Esophagus (tissue), 2 donors: Measurements from ENCODE around the gene PSPC1. TPM values are rescaled to one million over a fixed set of nuclear protein-coding genes. Genes with fewer than 3 reads are reported as not detected.

Experiments
- H3K27ac ChIP-seq, 2 donors: one replicate each; pipeline ENCODE4 v1.5.1; 2013; ENCODE audit warnings: low read depth in 2 of 2, mild to moderate bottlenecking in 2 of 2, inconsistent platforms in 1 of 2, low read length in 1 of 2, moderate library complexity in 1 of 2
- H3K27me3 ChIP-seq, 2 donors: one replicate each; pipeline ENCODE4 v1.6.1; 2013; ENCODE audit warnings: low read length in 2 of 2, control low read depth in 1 of 2, mild to moderate bottlenecking in 1 of 2; ENCODE audit not compliant: insufficient read depth in 2 of 2, control insufficient read depth in 1 of 2
- H3K36me3 ChIP-seq, 2 donors: one replicate each; pipeline ENCODE4 v1.6.1; 2013; ENCODE audit warnings: low read length in 1 of 2; ENCODE audit not compliant: control insufficient read depth in 2 of 2, insufficient read depth in 2 of 2
- H3K4me1 ChIP-seq, 2 donors: one replicate each; pipeline ENCODE4 v1.6.1; 2013; ENCODE audit warnings: low read length in 1 of 2; ENCODE audit not compliant: control insufficient read depth in 2 of 2, insufficient read depth in 2 of 2
- H3K4me3 ChIP-seq, 2 donors: one replicate each; pipeline ENCODE4 v1.5.1; 2013; ENCODE audit warnings: low read length in 2 of 2, mild to moderate bottlenecking in 2 of 2, low read depth in 1 of 2, moderate library complexity in 1 of 2
- H3K9me3 ChIP-seq, 2 donors: one replicate each; pipeline ENCODE4 v1.6.1; 2013; ENCODE audit warnings: mild to moderate bottlenecking in 2 of 2, low read depth in 1 of 2, low read length in 1 of 2, moderate library complexity in 1 of 2; ENCODE audit not compliant: control insufficient read depth in 2 of 2, insufficient read depth in 1 of 2
- WGBS, 2 donors: extraction: QIAGEN DNeasy Blood & Tissue Kit; methylation state at CpG; one replicate each; pipeline ENCODE4 v1.1.7; 2013; 5-methylcytosine and 5-hydroxymethylcytosine counted together
- polyA plus RNA-seq, 2 donors: library from polyadenylated mRNA; stranded (reverse); fragments of 200-250 nt; gene quantifications; one replicate each; pipeline ENCODE4 v1.2.3, GENCODE V29; 2013
- donor health status: healthy with polysubstance abuse.
- donor health status: Bipolar disorder and iron deficiency.

Gene PSPC1
- polyA plus RNA-seq, 2 donors: 19.6 to 26.0 TPM

- Histone ChIP-seq H3K4me1 (no peaks in the 10 kb centered on the region), H3K27ac (no peak overlapping the region), H3K9me3 (no peaks in the 10 kb centered on the region), H3K36me3 (peaks cover 36 to 48% of the 10 kb centered on the region in 2 donors), H3K27me3 (no peaks in the 10 kb centered on the region), H3K4me3 (no peak overlapping the region)
- WGBS, 2 donors: 87 to 90% methylated on average over 14 of the region's 14 CpGs
Observed at GRCh38 chr13:19664481-19665230, 118.1 kb downstream of the PSPC1 start.

GRCh38 chr13:19663416-19663979 is 119.2 kb downstream of the PSPC1 start:
- Histone ChIP-seq H3K27me3 (no peaks in the 10 kb centered on the region), H3K27ac (no peak overlapping the region), H3K9me3 (no peaks in the 10 kb centered on the region), H3K4me3 (no peak overlapping the region), H3K36me3 (peaks cover 27 to 41% of the 10 kb centered on the region in 2 donors), H3K4me1 (no peaks in the 10 kb centered on the region)
- 84 to 90% methylated on average over 13 of the region's 13 CpGs for WGBS, 2 donors

GRCh38 chr13:19661561-19661960 is 121.2 kb downstream of the PSPC1 start:
- Histone ChIP-seq H3K27ac (no peak overlapping the region), H3K4me3 (no peak overlapping the region), H3K4me1 (no peaks in the 10 kb centered on the region), H3K9me3 (no peaks in the 10 kb centered on the region), H3K36me3 (peaks cover 18 to 28% of the 10 kb centered on the region in 2 donors), H3K27me3 (no peaks in the 10 kb centered on the region)
- WGBS, 2 donors: 93 to 94% methylated on average over 14 to 15 of the region's 15 CpGs

GRCh38 chr13:19661126-19661525 is 121.6 kb downstream of the PSPC1 start:
- no peak overlapping the region for H3K27ac ChIP-seq
- H3K27me3 ChIP-seq: no peaks in the 10 kb centered on the region
- 86 to 96% methylated on average over 2 of the region's 2 CpGs for WGBS, 2 donors
- peaks cover 18 to 28% of the 10 kb centered on the region in 2 donors for H3K36me3 ChIP-seq
- H3K9me3 ChIP-seq: no peaks in the 10 kb centered on the region
- H3K4me1 ChIP-seq: no peaks in the 10 kb centered on the region
- no peak overlapping the region for H3K4me3 ChIP-seq

GRCh38 chr13:19658831-19659230 is 123.9 kb downstream of the PSPC1 start:
- Histone ChIP-seq H3K27ac (no peak overlapping the region), H3K4me3 (no peak overlapping the region), H3K27me3 (no peaks in the 10 kb centered on the region), H3K9me3 (no peaks in the 10 kb centered on the region), H3K36me3 (peaks cover 12 to 16% of the 10 kb centered on the region in 2 donors), H3K4me1 (no peaks in the 10 kb centered on the region)

- Histone ChIP-seq H3K4me1 (no peaks in the 10 kb centered on the region), H3K27ac (no peak overlapping the region), H3K36me3 (peaks cover 5 to 10% of the 10 kb centered on the region in 2 donors), H3K4me3 (no peak overlapping the region), H3K27me3 (no peaks in the 10 kb centered on the region), H3K9me3 (no peaks in the 10 kb centered on the region)
- 53 to 54% methylated on average over 4 of the region's 4 CpGs for WGBS, 2 donors
Observed at GRCh38 chr13:19657872-19658591, 124.7 kb downstream of the PSPC1 start.

Other genes starting within 250 kb of the PSPC1 start
- gene TPTE2, start 221.4 kb downstream of the PSPC1 start, polyA plus RNA-seq: not detected
- gene MPHOSPH8, start 149.3 kb downstream of the PSPC1 start, polyA plus RNA-seq: 10 to 100 TPM; 13.1 to 21.1 TPM
- gene ZMYM5, start 80.7 kb upstream of the PSPC1 start, polyA plus RNA-seq: 1 to 10 TPM; 7.8 to 8.6 TPM
- 10 to 100 TPM; 15.8 to 26.3 TPM for gene ZMYM2, start 175.8 kb upstream of the PSPC1 start, polyA plus RNA-seq